Kidney epithelial cell (primary cell): ENCODE data around the gene ENDOV. TPM values are rescaled to one million over a fixed set of nuclear protein-coding genes. Genes with fewer than 3 reads are reported as not detected.
"Not testable (repeated sequence)": the region's sequence is repeated elsewhere in the genome, so short reads cannot be mapped to it uniquely, and the experiment has no call there.

Experiments used
- DNase-seq: peaks from one replicate; pipeline ENCODE4 v3.0.0-alpha.2; 2010; ENCODE audit warnings: low read depth
- H3K27me3 ChIP-seq: 2 replicates; pipeline ENCODE4 v1.6.0; 2011; ENCODE audit warnings: low read length; ENCODE audit not compliant: control insufficient read depth, insufficient read depth
- H3K36me3 ChIP-seq: 2 replicates; pipeline ENCODE4 v1.5.1; 2011; ENCODE audit warnings: low read length; ENCODE audit not compliant: control insufficient read depth, insufficient read depth
- H3K4me3 ChIP-seq: 2 replicates; pipeline ENCODE4 v1.5.1; 2011; ENCODE audit warnings: low read depth, mild to moderate bottlenecking, control low read depth, low read length
- CTCF ChIP-seq: IDR thresholded peaks from 2 replicates; pipeline ENCODE4 v1.5.1; 2011; ENCODE audit warnings: mild to moderate bottlenecking, moderate library complexity, low read length, control low read depth, inconsistent platforms; ENCODE audit not compliant: insufficient read depth, poor library complexity, severe bottlenecking
- total RNA-seq: library from RNA; depleted of rRNA; stranded (reverse); fragments of >200 nt; gene quantifications from 2 replicates; pipeline ENCODE4 v1.2.3, GENCODE V29; 2015

ENDOV gene
- total RNA-seq, 1 donor from 2014 or later = 14.6 TPM

GRCh38 chr17:80408872-80409271, 6.1 kb upstream of the ENDOV start:
- no peak for TF ChIP-seq CTCF
- no peaks in the 10 kb centered on the region for H3K36me3 ChIP-seq
- no peak overlapping the region for H3K4me3 ChIP-seq
- no peak for DNase-seq
- H3K27me3 ChIP-seq = peaks cover 6% of the 10 kb centered on the region

GRCh38 chr17:80409626-80410025, 5.3 kb upstream of the ENDOV start:
- Histone ChIP-seq H3K4me3 (no peak overlapping the region), H3K27me3 (peaks cover 13% of the 10 kb centered on the region), H3K36me3 (no peaks in the 10 kb centered on the region)
- DNase-seq = no peak
- TF ChIP-seq CTCF = no peak

- DNase-seq, H3K36me3 ChIP-seq, H3K4me3 ChIP-seq: not testable (repeated sequence)
- H3K27me3 ChIP-seq = peaks cover 13% of the 10 kb centered on the region
Observed at GRCh38 chr17:80410441-80411087, 4.4 kb upstream of the ENDOV start.

GRCh38 chr17:80413771-80414507, 1.0 kb upstream of the ENDOV start:
- no peak for TF ChIP-seq CTCF
- DNase-seq = no peak

GRCh38 chr17:80414508-80414802, 512 bp upstream of the ENDOV start:
- no peak for DNase-seq
- no peak for TF ChIP-seq CTCF
- Histone ChIP-seq H3K27me3 (peaks cover 13% of the 10 kb centered on the region), H3K4me3 (peak overlapping the region; percentile 97), H3K36me3 (no peaks in the 10 kb centered on the region)

More at GRCh38 chr17:80413771-80414507, 1.0 kb upstream of the ENDOV start:
- peaks cover 13% of the 10 kb centered on the region for H3K27me3 ChIP-seq
- H3K4me3 ChIP-seq = peak overlapping the region; percentile 97
- H3K36me3 ChIP-seq = no peaks in the 10 kb centered on the region

- Histone ChIP-seq H3K36me3 (no peaks in the 10 kb centered on the region), H3K4me3 (peak overlapping the region; percentile 97), H3K27me3 (peaks cover 13% of the 10 kb centered on the region)
- no peak for TF ChIP-seq CTCF
- no peak for DNase-seq
Observed at GRCh38 chr17:80415626-80416137, 715 bp downstream of the ENDOV start.
